Choroid plexus epithelial cell (primary cell): ENCODE data around the gene SYNPO2.

Experiments
- DNase-seq: peaks from one replicate; pipeline ENCODE4 v3.0.0-alpha.2; 2010; ENCODE audit warnings: low read depth
- H3K4me3 ChIP-seq: 2 replicates; pipeline ENCODE4 v1.5.1; 2011; ENCODE audit warnings: low read depth, mild to moderate bottlenecking, control low read depth, low read length, moderate library complexity
- CTCF ChIP-seq: conservative IDR thresholded peaks from 2 replicates; pipeline ENCODE4 v1.5.1; 2011; ENCODE audit warnings: low read depth, mild to moderate bottlenecking, control low read depth, inconsistent platforms, low read length, moderate library complexity

Gene SYNPO2

GRCh38 chr4:119068529-119068962 is 179.9 kb downstream of the SYNPO2 start:
- peak; percentile 47 for DNase-seq
- no peak for TF ChIP-seq CTCF
- no peak overlapping the region for H3K4me3 ChIP-seq

GRCh38 chr4:119070301-119070700 is 181.6 kb downstream of the SYNPO2 start:
- no peak overlapping the region for H3K4me3 ChIP-seq
- no peak for TF ChIP-seq CTCF
- no peak for DNase-seq

GRCh38 chr4:119080721-119081541 is 192.3 kb downstream of the SYNPO2 start:
- no peak for DNase-seq
- TF ChIP-seq CTCF: no peak
- no peak overlapping the region for H3K4me3 ChIP-seq

GRCh38 chr4:119081542-119081859 is 192.8 kb downstream of the SYNPO2 start:
- H3K4me3 ChIP-seq: no peak overlapping the region
- no peak for DNase-seq
- TF ChIP-seq CTCF: no peak

- no peak overlapping the region for H3K4me3 ChIP-seq
- no peak for TF ChIP-seq CTCF
- no peak for DNase-seq
These were observed 193.3 kb downstream of the SYNPO2 start for GRCh38 chr4:119081943-119082342.

GRCh38 chr4:119082661-119083060 is 194.0 kb downstream of the SYNPO2 start:
- no peak overlapping the region for H3K4me3 ChIP-seq
- DNase-seq: no peak
- no peak for TF ChIP-seq CTCF

GRCh38 chr4:119084513-119084912 is 195.9 kb downstream of the SYNPO2 start:
- TF ChIP-seq CTCF: no peak
- no peak for DNase-seq
- no peak overlapping the region for H3K4me3 ChIP-seq
